OCI-LY3 (cell line): ENCODE results near the gene TUBA4A.

Experiments
- CTCF ChIP-seq: fragments of 200-600, 300-600 bp; sonication (generic); IDR thresholded peaks from 2 replicates; pipeline ENCODE4 v1.5.1; 2014; ENCODE audit warnings: antibody characterized with exemption, low read length, low read depth
- EZH2phosphoT487 ChIP-seq: fragments of 200-600 bp; shearing (Covaris generic); IDR thresholded peaks from 2 replicates; pipeline ENCODE4 v1.6.1; 2018; ENCODE audit warnings: antibody characterized with exemption, mixed run types, low read depth

- no peak for TF ChIP-seq CTCF
- TF ChIP-seq EZH2phosphoT487 = no peak
Observed at GRCh38 chr2:219214141-219214540, 39.6 kb downstream of the TUBA4A start.
